Esophagus squamous epithelium (tissue), 5 donors: ENCODE data around the gene PATL2. TPM values are rescaled to one million over a fixed set of nuclear protein-coding genes. Genes with fewer than 3 reads are reported as not detected.
"Not testable (repeated sequence)": the region's sequence is repeated elsewhere in the genome, so short reads cannot be mapped to it uniquely, and the experiment has no call there.

Experiments
- DNase-seq: peaks from one replicate; lab custom pipeline; 2025; lab: John Stamatoyannopoulos, UW
- H3K27ac ChIP-seq, 4 donors: fragments of 200-600 bp; sonication (generic); one replicate each; pipeline ENCODE4 v1.5.1; 2016 to 2019; ENCODE audit warnings: mild to moderate bottlenecking in 1 of 4
- H3K27me3 ChIP-seq, 4 donors: fragments of 200-600 bp; sonication (generic); 1 replicate in 3 of 4; 2 replicates in 1 of 4; pipeline versions ENCODE4 v1.5.1 to v1.6.0; 2017 to 2021; ENCODE audit warnings: antibody characterized with exemption in 1 of 4
- H3K36me3 ChIP-seq, 3 donors: fragments of 200-600 bp; sonication (generic); one replicate each; pipeline ENCODE4 v1.5.1; 2016 to 2019
- H3K4me1 ChIP-seq, 3 donors: fragments of 200-600 bp; sonication (generic); one replicate each; pipeline ENCODE4 v1.5.1; 2017 to 2019
- H3K4me3 ChIP-seq, 4 donors: fragments of 200-600 bp; sonication (generic); 1 replicate in 3 of 4; 2 replicates in 1 of 4; pipeline ENCODE4 v1.5.1; 2016 to 2019; ENCODE audit warnings: mild to moderate bottlenecking in 2 of 4, moderate library complexity in 1 of 4
- H3K9me3 ChIP-seq, 3 donors: fragments of 200-600 bp; sonication (generic); one replicate each; pipeline ENCODE4 v1.5.1; 2016 to 2019
- POLR2A ChIP-seq, 4 donors: fragments of 450-650 bp; IDR thresholded peaks; one replicate each; pipeline ENCODE4 v1.6.1; 2017; ENCODE audit warnings: antibody characterized with exemption in 4 of 4, mild to moderate bottlenecking in 4 of 4, moderate library complexity in 3 of 4
- WGBS, 2 donors: methylation state at CpG; one replicate each; pipeline ENCODE4 v1.1.5; 2018; 5-methylcytosine and 5-hydroxymethylcytosine counted together
- intact Hi-C: fragments of 100-400 bp; cut with DNase I; formaldehyde crosslinking; loops from one replicate; pipeline ENCODE4 v1.15.0; 2022
- total RNA-seq, 4 donors: library from RNA; depleted of rRNA; stranded (reverse); fragments of >200 nt; gene quantifications; one replicate each; pipeline ENCODE4 v1.1.0, GENCODE V29; 2016
- TF ChIP-seq, protein P1 (sequence below), 6 experiments: fragments of 450-650 bp in 4 of 6; fragments of 200-600 bp in 2 of 6; sonication (generic) in 2 of 6; IDR thresholded peaks; one replicate each; pipeline ENCODE4 v1.5.1; 2016 to 2019; ENCODE audit warnings: antibody characterized with exemption in 6 of 6, mild to moderate bottlenecking in 4 of 6, moderate library complexity in 4 of 6
- donor health status: DM: yes; HTN: yes; CAD: no.

Gene PATL2
- total RNA-seq, 4 donors from 2014 or later = 1.3 TPM; not detected in 3

DNA sequence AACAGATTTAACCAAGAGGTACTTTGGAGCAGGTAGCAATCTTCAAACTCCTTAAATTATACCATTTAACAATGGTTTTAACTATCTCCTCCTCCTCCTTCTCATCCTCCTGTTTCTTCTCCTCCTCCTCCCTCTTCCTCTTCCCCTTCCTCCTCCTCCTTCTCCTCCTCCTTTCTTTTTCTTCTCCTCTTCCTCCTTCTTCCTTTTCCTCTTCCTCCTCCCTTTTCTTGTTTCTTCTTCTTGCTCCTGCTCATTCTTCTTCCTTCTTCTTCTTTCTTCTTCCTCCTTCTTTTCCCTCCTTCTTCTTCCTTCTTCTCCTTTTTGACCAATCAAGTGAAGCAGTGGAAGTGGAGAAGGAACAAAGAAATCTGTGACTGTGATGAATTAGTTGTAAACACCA is 14.1 kb downstream of the PATL2 start:
- no peaks in the 10 kb centered on the region for H3K4me1 ChIP-seq
- no peak for DNase-seq
- no peak overlapping the region for H3K4me3 ChIP-seq
- TF ChIP-seq, protein P1, sequence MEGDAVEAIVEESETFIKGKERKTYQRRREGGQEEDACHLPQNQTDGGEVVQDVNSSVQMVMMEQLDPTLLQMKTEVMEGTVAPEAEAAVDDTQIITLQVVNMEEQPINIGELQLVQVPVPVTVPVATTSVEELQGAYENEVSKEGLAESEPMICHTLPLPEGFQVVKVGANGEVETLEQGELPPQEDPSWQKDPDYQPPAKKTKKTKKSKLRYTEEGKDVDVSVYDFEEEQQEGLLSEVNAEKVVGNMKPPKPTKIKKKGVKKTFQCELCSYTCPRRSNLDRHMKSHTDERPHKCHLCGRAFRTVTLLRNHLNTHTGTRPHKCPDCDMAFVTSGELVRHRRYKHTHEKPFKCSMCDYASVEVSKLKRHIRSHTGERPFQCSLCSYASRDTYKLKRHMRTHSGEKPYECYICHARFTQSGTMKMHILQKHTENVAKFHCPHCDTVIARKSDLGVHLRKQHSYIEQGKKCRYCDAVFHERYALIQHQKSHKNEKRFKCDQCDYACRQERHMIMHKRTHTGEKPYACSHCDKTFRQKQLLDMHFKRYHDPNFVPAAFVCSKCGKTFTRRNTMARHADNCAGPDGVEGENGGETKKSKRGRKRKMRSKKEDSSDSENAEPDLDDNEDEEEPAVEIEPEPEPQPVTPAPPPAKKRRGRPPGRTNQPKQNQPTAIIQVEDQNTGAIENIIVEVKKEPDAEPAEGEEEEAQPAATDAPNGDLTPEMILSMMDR (IDR thresholded peaks at IDR 0.05) = no peak
- no peak for TF ChIP-seq POLR2A (IDR thresholded peaks at IDR 0.05)
- H3K36me3 ChIP-seq = no peaks in the 10 kb centered on the region
- no peaks in the 10 kb centered on the region for H3K9me3 ChIP-seq
- intact Hi-C loops = no loop called here
- no peak overlapping the region for H3K27ac ChIP-seq
- H3K27me3 ChIP-seq = peaks cover 0 to 5% (median 0%) of the 10 kb centered on the region in 4 donors

DNA sequence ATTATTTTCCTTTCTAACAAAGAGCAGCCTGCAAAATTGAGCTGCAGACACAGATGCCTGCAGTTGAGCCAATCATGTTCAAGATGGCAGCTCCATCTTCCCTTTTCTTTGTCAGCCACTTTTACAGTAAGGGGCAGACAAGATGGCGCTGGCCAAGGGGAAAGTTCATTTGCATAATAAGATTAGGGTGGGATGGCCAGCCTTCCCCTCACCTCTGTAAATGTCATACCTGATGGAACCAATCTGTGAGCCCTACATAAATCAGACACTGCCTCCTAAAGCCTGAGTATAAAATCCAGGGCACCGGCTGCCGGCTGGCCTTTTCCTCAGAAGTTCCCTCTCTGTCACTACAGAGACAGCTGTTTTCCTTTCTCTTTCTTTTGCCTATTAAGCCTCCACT is 15.8 kb downstream of the PATL2 start:
- no peak for DNase-seq
- WGBS, 2 donors = 64 to 69% methylated on average over 3 of the region's 3 CpGs
- Histone ChIP-seq H3K27me3 (peaks cover 0 to 5% (median 0%) of the 10 kb centered on the region in 4 donors), H3K4me3 (no peak overlapping the region), H3K9me3 (no peaks in the 10 kb centered on the region), H3K4me1 (no peaks in the 10 kb centered on the region), H3K27ac (no peak overlapping the region), H3K36me3 (no peaks in the 10 kb centered on the region)
- TF ChIP-seq, protein P1 (IDR thresholded peaks at IDR 0.05) = no peak
- TF ChIP-seq POLR2A (IDR thresholded peaks at IDR 0.05) = no peak
- intact Hi-C loops = no loop called here

DNA sequence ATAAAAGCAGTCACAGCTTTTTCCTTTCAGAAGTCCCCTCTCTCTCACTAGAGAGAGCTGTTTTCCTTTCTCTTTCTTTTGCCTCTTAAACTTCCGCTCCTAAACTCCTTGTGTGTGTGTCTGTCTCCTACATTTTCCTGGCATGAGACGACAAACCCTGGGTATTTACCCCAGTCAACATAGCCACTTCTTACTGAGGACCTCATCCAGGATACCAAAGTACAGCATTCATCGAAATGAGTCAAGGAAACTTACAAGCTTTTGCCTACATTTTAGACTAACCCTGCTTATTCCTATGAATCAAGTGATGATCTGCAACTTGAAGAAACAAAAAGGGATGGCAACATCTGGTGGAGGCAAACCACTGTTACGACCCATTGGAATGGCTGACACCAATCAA is 16.7 kb downstream of the PATL2 start:
- no peaks in the 10 kb centered on the region for H3K36me3 ChIP-seq
- no peak overlapping the region for H3K4me3 ChIP-seq
- intact Hi-C loops = no loop called here
- no peaks in the 10 kb centered on the region for H3K4me1 ChIP-seq
- H3K27me3 ChIP-seq = peaks cover 0 to 3% (median 0%) of the 10 kb centered on the region in 4 donors
- DNase-seq = no peak
- TF ChIP-seq, protein P1 (IDR thresholded peaks at IDR 0.05) = no peak
- TF ChIP-seq POLR2A (IDR thresholded peaks at IDR 0.05) = no peak
- WGBS, 2 donors = 84 to 94% methylated on average over 4 of the region's 4 CpGs
- H3K9me3 ChIP-seq = no peaks in the 10 kb centered on the region
- no peak overlapping the region for H3K27ac ChIP-seq

DNA sequence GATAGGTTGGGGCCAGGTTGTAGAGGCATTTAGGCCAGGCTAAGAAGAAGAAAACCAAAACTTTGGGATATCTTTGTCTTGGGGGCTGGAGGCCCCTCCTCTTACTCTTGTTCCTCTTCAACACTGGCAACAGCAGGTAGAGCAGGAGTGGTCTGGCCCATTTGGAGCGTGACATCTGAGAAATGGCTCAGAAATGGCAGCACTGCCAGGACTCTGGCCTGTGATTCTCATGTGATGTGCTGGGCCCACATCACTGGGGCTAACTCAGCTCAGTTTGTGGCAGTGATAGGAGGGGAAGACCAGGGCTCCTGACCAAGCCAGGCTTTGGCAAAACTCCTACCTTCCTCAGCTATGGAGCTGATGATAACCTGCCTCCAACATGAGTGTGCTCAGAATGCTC is 18.5 kb downstream of the PATL2 start:
- H3K27me3 ChIP-seq = no peaks in the 10 kb centered on the region
- H3K4me1 ChIP-seq = no peaks in the 10 kb centered on the region
- H3K9me3 ChIP-seq = no peaks in the 10 kb centered on the region
- intact Hi-C loops = no loop called here
- no peak overlapping the region for H3K4me3 ChIP-seq
- H3K36me3 ChIP-seq = no peaks in the 10 kb centered on the region
- TF ChIP-seq POLR2A (IDR thresholded peaks at IDR 0.05) = no peak
- TF ChIP-seq, protein P1 (IDR thresholded peaks at IDR 0.05) = no peak
- WGBS, 2 donors = 88% methylated on average over 1 of the region's 1 CpG; no CpG with 5 or more reads in 1 of the 2 donors
- no peak overlapping the region for H3K27ac ChIP-seq
- no peak for DNase-seq

- H3K36me3 ChIP-seq, intact Hi-C loops, DNase-seq, H3K9me3 ChIP-seq, H3K4me1 ChIP-seq, H3K4me3 ChIP-seq, H3K27me3 ChIP-seq, H3K27ac ChIP-seq: not testable (repeated sequence)
- 31 to 33% methylated on average over 1 of the region's 1 CpG for WGBS, 2 donors
Measured at GRCh38 chr15:44690245-44690644, 20.9 kb downstream of the PATL2 start.

DNA sequence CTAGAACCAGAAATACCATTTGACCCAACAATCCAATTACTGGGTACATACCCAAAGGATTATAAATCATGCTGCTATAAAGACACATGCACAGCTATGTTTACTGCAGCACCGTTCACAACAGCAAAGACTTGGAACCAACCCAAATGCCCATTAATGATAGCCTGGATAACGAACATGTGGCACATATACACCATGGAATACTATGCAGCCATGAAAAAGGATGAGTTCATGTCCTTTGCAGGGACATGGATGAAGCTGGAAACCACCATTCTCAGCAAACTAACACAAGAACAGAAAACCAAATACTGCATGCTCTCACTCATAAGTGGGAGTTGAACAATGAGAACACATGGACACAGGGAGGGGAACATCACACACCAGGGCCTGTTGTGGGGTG is 21.8 kb downstream of the PATL2 start:
- intact Hi-C loops, H3K27ac ChIP-seq, H3K27me3 ChIP-seq, H3K4me1 ChIP-seq, H3K9me3 ChIP-seq, DNase-seq, H3K36me3 ChIP-seq, H3K4me3 ChIP-seq: not testable (repeated sequence)
- WGBS, 2 donors = 83 to 84% methylated on average over 2 of the region's 2 CpGs
